ENCODE data around the gene RMI1.
"Not testable (repeated sequence)": the region's sequence is repeated elsewhere in the genome, so short reads cannot be mapped to it uniquely, and the experiment has no call there.

Gene RMI1

DNA sequence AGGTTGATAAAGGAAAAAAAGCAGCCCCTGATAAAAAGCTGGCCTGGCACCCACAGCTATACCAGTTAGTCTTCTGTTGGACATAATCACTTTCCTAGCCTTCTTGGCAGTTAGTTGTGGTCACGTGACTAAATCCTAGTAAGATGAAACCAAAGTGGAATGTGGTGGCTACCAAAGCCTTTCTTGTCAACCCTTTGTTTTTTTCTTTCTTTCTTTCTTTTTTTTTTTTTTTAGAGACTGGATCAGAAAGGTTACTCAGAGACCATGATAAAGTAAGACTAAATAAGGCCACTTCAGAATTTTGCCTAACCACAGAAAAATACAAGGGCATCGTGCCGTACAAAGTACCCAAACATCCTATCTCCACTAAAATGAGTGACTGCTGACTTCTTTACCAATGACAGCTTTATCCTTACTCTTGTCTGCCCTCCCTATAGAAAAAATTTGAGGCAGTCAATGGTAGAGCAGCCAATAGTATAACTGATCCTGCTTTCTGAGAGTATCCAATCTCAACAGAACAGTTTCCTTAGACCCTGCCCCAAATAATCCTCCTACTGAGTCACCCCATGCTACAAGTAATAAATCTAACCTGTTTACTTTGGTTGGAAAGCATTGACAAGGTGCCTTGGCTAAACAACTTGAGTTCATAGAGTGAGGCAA lies 45.2 kb upstream of the RMI1 start:
- H3K4me3 ChIP-seq (ENCODE audit: low read depth, low read length), result no peak overlapping the region
- peak; percentile 82 for DNase-seq (ENCODE audit: low read depth)
- in situ Hi-C loops (cut with HindIII; ENCODE audit: low sequenced_read_pairs), result loop anchor here (25.0 kb wide), 1 partner anchor 327 kb away; no protein-coding TSS in a partner anchor
- TF ChIP-seq, protein P1, sequence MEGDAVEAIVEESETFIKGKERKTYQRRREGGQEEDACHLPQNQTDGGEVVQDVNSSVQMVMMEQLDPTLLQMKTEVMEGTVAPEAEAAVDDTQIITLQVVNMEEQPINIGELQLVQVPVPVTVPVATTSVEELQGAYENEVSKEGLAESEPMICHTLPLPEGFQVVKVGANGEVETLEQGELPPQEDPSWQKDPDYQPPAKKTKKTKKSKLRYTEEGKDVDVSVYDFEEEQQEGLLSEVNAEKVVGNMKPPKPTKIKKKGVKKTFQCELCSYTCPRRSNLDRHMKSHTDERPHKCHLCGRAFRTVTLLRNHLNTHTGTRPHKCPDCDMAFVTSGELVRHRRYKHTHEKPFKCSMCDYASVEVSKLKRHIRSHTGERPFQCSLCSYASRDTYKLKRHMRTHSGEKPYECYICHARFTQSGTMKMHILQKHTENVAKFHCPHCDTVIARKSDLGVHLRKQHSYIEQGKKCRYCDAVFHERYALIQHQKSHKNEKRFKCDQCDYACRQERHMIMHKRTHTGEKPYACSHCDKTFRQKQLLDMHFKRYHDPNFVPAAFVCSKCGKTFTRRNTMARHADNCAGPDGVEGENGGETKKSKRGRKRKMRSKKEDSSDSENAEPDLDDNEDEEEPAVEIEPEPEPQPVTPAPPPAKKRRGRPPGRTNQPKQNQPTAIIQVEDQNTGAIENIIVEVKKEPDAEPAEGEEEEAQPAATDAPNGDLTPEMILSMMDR (IDR thresholded peaks at IDR 0.05; ENCODE audit: low read depth, low read length, missing control alignments), result no peak

DNA sequence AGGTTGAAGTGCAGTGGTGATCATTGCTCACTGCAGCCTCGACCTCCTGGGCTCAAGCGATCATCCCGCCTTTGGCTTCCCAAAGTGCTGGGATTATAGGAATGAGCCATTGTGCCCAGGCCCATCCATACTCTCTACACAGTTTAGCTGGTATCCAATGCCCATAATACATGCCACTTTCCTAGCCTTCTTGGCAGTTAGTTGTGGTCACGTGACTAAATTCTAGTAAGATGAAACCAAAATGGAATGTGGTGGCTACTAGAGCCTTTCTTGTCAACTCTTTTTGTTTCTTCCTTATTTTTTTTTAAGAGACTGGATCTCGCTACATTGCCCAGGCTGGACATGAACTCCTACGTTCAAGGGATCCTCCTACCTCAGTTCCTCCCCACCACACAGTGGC lies 44.1 kb upstream of the RMI1 start:
- TF ChIP-seq, protein P1 (IDR thresholded peaks at IDR 0.05; ENCODE audit: low read depth, low read length, missing control alignments), result no peak
- in situ Hi-C loops (cut with HindIII; ENCODE audit: low sequenced_read_pairs), result loop anchor here (25.0 kb wide), 1 partner anchor 326 kb away; no protein-coding TSS in a partner anchor
- no peak overlapping the region for H3K4me3 ChIP-seq (ENCODE audit: low read depth, low read length)
- DNase-seq (ENCODE audit: low read depth), result no peak

DNA sequence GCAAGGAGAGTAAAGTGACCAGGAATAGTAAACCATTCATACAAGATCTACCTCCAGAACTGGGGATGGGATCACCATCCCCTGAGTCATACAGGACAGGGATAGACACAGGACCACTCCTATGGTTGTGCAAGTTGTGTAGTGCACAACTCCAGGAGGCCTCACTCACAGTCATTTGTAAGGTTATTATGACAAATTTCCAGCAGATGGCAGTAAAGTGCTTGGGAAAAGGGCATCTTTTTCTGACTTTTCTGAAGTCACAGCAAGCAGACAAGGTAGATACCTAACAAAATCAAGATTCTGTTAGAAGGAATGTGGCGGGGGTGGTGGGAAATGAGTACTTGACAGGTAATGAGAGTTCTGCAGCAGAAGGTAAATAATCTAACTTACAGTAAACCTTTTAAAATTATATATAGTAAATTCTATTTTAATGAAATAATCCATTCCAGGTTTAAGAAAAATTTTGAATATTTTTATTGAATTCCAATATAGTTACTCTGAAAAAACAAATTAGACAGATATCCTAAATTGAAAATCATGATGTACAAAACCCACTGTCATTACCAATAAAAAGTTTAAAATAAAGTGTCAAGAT lies 42.6 kb upstream of the RMI1 start:
- TF ChIP-seq, protein P1 (IDR thresholded peaks at IDR 0.05; ENCODE audit: low read depth, low read length, missing control alignments), result peak; percentile 56
- H3K4me3 ChIP-seq (ENCODE audit: low read depth, low read length), result no peak overlapping the region
- DNase-seq (ENCODE audit: low read depth), result peak; percentile 39
- in situ Hi-C loops (cut with HindIII; ENCODE audit: low sequenced_read_pairs), result loop anchor here (25.0 kb wide), 1 partner anchor 324 kb away; no protein-coding TSS in a partner anchor

DNA sequence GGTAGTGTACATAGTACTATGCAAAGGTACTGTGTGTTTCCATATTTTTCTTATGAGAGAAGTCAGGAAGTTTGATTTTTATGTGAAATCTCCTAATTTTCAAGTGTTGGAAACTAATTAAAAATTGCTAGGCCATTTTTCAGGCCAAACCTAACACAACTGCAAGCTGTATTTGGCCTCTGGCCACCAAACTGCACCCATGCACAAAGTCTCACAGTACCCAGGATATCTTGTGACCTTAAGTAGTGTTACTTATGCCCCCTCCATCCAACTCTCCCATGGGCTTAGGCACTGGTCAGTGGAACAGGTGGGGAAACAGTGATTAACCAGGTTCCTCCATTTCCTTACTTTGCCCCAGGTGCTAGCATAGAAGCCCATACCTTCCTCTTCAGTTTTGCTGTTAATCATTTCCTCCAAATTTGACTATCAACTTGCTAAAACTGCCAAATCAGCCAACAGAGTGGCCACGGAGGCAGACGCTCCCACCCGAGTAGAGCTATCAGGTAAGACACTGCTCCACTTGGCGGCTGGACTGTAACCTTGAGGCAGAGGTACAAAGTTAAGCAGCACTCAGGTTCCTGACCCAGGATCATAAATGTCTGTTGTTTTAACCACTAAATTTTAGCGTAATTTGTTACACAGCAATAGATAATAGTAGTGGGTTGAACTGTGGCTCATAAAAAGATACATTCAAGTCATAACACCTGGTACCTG lies 39.9 kb upstream of the RMI1 start:
- in situ Hi-C loops (cut with HindIII; ENCODE audit: low sequenced_read_pairs), result loop anchor here (25.0 kb wide), 1 partner anchor 322 kb away; no protein-coding TSS in a partner anchor
- no peak for DNase-seq (ENCODE audit: low read depth)
- TF ChIP-seq, protein P1 (IDR thresholded peaks at IDR 0.05; ENCODE audit: low read depth, low read length, missing control alignments), result no peak
- H3K4me3 ChIP-seq (ENCODE audit: low read depth, low read length), result no peak overlapping the region

DNA sequence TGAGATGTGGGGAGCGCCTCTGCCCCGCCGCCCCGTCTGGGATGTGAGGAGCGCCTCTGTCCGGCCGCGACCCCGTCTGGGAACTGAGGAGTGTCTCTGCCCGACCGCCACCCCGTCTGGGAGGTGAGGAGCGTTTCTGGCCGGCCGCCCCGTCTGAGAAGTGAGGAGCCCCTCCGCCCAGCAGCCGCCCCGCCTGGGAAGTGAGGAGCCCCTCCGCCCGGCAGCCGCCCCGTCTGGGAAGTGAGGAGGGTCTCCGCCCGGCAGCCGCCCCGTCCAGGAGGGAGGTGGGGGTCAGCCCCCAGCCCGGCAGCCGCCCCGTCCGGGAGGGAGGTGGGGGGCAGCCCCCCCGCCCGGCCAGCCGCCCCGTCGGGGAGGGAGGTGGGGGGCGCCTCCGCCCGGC lies 32.5 kb upstream of the RMI1 start:
- H3K4me3 ChIP-seq (ENCODE audit: low read depth, low read length); DNase-seq (ENCODE audit: low read depth): not testable (repeated sequence)
- in situ Hi-C loops (cut with HindIII; ENCODE audit: low sequenced_read_pairs), result loop anchor here (25.0 kb wide), 1 partner anchor 314 kb away; no protein-coding TSS in a partner anchor

DNA sequence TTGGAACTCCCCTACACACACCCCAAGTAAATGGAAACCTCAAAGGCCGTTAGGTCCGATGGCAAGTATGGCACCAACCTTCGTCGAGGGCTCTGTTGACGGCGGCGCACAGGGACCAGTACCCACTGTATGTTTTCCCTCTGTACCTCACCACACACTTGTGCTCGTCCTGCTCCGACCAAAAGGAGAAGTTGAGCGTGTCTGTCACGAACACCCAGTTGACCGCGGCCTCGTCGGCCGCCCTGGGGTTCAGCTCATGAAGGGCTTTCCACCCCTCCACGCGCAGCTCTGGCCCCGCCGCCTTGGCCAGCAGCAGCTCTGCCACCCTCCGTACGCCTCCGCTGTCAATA lies 24.5 kb upstream of the RMI1 start:
- DNase-seq (ENCODE audit: low read depth), result no peak
- TF ChIP-seq, protein P1 (IDR thresholded peaks at IDR 0.05; ENCODE audit: low read depth, low read length, missing control alignments), result no peak
- in situ Hi-C loops (cut with HindIII; ENCODE audit: low sequenced_read_pairs), result no loop called here
- H3K4me3 ChIP-seq (ENCODE audit: low read depth, low read length), result peak overlapping the region; percentile 49

Data from astrocyte of the cerebellum (primary cell).